BE2C (cell line): ENCODE data around the gene TSHZ3.

Experiments used
- DNase-seq: peaks from one replicate; pipeline ENCODE4 v3.0.0-alpha.2; 2020
- H3K27me3 ChIP-seq: fragments of 250-450 bp; sonication (Bioruptor Pico); 2 replicates; pipeline ENCODE4 v1.5.1; 2020; ENCODE audit warnings: mild to moderate bottlenecking
- H3K36me3 ChIP-seq: fragments of 250-450 bp; sonication (Bioruptor Pico); 2 replicates; pipeline ENCODE4 v1.5.1; 2020; ENCODE audit warnings: mild to moderate bottlenecking
- H3K4me1 ChIP-seq: fragments of 250-450 bp; sonication (Bioruptor Pico); 2 replicates; pipeline ENCODE4 v1.5.1; 2020
- H3K4me3 ChIP-seq: 2 replicates; pipeline ENCODE4 v1.5.1; 2011; ENCODE audit warnings: low read depth, low read length
- H3K9me3 ChIP-seq: fragments of 250-450 bp; sonication (Bioruptor Pico); 2 replicates; pipeline ENCODE4 v1.5.1; 2020
- TF ChIP-seq, protein P1 (sequence below): IDR thresholded peaks from 2 replicates; pipeline ENCODE4 v1.5.1; 2012; ENCODE audit warnings: mild to moderate bottlenecking, low read depth, low read length

Gene TSHZ3

DNA sequence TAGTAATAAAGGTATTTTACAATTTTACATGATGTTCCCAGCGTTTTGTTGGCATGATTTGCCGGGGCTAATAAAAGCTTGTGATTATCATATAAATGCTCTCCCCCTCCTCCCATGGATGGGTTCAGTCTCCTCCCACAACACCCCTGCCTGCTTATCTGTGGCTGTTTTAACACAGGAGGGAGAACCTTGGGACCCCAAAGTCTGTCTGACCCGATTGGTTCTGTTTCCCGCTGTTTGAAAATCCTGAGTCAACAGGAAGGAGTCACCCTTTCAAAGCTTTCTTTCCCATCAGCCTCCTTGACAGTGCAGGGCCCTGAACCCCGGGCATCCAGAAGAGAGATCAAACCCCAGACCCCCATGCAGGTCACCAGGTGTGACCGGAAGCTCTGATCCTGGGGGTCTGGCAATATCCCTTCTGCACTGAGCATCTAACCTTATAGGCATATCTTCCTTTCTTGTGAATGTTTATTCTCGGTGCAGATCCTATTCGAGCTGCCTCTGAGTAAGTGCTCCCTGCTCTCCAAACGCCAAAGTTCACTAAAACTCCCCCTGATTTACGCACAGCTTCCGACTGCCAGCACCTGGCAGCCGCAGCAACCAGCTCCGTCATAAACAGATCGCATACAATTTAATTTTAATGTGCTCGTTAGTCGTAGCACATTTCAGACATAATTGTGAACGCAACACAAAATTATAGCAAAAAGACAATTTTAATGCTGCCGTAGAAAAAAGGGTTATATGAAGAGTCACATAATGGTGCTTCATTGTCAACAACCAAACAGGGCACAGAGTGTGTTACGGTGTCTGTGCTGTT, 74.8 kb downstream of the TSHZ3 start:
- Histone ChIP-seq H3K27me3 (no peaks in the 10 kb centered on the region), H3K36me3 (no peaks in the 10 kb centered on the region), H3K4me1 (peaks cover 14% of the 10 kb centered on the region), H3K9me3 (no peaks in the 10 kb centered on the region), H3K4me3 (peak overlapping the region; percentile 4; the same call in 1 of the 2 replicates)
- TF ChIP-seq, protein P1, sequence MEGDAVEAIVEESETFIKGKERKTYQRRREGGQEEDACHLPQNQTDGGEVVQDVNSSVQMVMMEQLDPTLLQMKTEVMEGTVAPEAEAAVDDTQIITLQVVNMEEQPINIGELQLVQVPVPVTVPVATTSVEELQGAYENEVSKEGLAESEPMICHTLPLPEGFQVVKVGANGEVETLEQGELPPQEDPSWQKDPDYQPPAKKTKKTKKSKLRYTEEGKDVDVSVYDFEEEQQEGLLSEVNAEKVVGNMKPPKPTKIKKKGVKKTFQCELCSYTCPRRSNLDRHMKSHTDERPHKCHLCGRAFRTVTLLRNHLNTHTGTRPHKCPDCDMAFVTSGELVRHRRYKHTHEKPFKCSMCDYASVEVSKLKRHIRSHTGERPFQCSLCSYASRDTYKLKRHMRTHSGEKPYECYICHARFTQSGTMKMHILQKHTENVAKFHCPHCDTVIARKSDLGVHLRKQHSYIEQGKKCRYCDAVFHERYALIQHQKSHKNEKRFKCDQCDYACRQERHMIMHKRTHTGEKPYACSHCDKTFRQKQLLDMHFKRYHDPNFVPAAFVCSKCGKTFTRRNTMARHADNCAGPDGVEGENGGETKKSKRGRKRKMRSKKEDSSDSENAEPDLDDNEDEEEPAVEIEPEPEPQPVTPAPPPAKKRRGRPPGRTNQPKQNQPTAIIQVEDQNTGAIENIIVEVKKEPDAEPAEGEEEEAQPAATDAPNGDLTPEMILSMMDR, result no peak
- DNase-seq, result no peak

DNA sequence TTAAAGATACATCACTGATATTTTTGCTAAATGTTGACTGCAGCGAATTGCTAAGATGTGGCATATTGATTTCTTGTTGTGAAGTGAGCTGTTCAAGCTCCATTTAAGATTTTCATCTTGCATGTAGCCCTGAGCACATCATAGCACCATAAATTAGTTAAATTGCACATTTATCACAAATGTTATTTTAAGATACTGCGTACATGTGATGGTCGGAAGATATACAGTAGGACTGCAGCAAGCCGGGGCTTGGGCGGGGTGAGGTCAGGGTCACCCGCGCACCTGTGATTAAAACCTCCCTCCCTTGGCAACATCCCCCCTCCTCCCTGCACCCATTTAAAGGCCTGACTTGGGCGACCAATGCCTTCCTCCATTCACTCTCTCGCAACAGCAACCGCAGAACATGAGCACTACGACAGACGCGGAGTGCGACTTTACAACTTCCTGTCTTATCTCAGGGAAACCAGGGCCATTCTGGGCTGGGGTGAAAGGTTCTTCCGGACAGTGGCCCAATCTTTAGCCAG, 76.6 kb downstream of the TSHZ3 start:
- H3K9me3 ChIP-seq, result no peaks in the 10 kb centered on the region
- H3K4me3 ChIP-seq, result no peak overlapping the region
- no peaks in the 10 kb centered on the region for H3K27me3 ChIP-seq
- TF ChIP-seq, protein P1, result no peak
- H3K4me1 ChIP-seq, result peaks cover 20% of the 10 kb centered on the region
- no peak for DNase-seq
- H3K36me3 ChIP-seq, result no peaks in the 10 kb centered on the region

DNA sequence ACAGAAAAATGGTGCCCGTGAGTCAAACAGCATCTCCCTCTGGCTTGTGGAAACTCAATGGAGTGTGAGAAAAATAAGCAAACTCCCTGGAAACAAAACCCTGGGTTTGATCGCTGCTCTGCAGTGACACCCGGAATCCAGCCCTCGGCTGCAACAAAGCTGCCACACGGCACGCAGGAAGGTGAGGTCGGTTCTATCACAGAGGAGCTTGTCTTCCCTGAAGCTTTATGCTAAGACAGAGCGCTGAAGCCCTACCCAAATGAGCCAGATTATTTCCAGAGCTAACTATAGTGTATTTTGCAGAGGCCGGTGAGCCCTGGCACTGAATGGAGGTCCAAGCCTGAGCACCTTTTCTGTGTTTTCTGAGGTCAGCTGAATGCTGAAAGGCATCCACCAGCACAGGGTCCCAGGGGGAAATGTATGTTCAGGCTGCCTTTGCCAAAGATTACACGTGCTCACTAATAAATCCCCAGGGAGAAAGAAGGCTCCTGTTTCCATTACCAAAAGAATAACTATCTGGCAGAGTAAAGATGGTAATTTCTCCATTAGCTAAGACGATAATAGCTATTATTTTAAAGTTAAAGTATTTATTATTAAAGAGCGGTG, 77.8 kb downstream of the TSHZ3 start:
- Histone ChIP-seq H3K4me1 (peaks cover 20% of the 10 kb centered on the region), H3K9me3 (no peaks in the 10 kb centered on the region), H3K4me3 (peak overlapping the region; percentile 17), H3K36me3 (no peaks in the 10 kb centered on the region), H3K27me3 (no peaks in the 10 kb centered on the region)
- DNase-seq, result peak; percentile 69
- TF ChIP-seq, protein P1, result no peak

DNA sequence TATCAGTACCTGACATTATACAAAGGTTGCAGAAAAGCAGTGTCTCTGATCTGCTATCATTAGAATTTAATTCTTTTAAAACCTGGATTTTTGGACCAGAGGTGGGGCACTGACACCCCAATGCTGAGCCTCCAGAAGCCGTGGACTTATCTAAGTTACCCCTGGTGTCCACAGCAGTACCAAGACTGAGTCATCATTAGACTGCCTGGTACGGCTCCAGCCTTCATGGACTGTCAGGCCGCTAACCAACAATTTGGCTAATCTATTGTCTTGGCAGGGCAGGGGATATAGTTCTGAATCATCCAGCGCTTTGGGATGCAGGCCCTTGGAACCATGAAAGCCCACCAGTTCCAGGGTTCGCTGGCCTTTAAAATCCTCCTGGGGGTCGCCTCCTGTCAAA, 78.3 kb downstream of the TSHZ3 start:
- Histone ChIP-seq H3K9me3 (no peaks in the 10 kb centered on the region), H3K4me3 (peak overlapping the region; percentile 17), H3K4me1 (peaks cover 20% of the 10 kb centered on the region), H3K36me3 (no peaks in the 10 kb centered on the region), H3K27me3 (no peaks in the 10 kb centered on the region)
- TF ChIP-seq, protein P1, result no peak
- DNase-seq, result peak; percentile 43

DNA sequence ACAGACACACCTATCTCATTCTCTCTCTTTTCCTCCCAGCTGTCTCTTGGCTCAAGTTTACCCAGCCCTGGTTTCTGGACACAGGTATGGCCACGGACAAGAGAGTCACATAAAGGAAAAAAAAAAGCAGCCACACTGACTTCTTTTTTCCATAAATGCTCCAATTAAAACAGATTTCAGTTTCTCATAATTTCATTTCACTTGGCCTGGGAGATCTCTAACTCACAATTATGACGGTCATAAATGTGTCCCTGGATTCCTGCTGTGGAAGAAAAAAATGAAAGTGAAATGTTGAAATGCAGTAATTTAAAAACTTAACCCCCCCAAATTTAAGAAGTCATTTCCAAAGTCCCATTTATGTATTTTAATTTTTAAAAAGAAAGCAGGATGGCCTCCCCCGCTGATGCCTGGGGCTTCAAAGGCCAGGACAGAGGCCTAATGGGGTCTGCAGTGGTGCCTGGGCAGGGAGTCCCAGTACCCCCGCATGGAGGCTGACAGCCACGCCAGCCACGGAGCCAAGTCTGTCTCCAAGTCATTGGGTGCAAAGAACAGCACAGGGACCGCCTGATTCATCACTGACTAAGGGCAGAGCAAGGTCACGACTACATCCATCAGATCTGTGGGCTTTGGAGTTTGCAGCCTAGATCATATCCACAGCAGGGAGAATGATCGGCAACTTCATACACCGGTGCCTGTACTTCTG, 79.7 kb downstream of the TSHZ3 start:
- Histone ChIP-seq H3K36me3 (no peaks in the 10 kb centered on the region), H3K4me3 (no peak overlapping the region), H3K27me3 (no peaks in the 10 kb centered on the region), H3K4me1 (peaks cover 19% of the 10 kb centered on the region), H3K9me3 (no peaks in the 10 kb centered on the region)
- TF ChIP-seq, protein P1, result no peak
- DNase-seq, result peak; percentile 24
